Inflammatory macrophage treated with lipopolysaccharide for 1 hour (primary cell): ENCODE data around the gene CAPN2.
"Not testable (repeated sequence)": the region's sequence is repeated elsewhere in the genome, so short reads cannot be mapped to it uniquely, and the experiment has no call there.

ENCODE experiments used
- DNase-seq, 2 donors: peaks; one replicate each; pipeline ENCODE4 v3.0.0-alpha.2; 2020 to 2022

CAPN2 gene

DNA sequence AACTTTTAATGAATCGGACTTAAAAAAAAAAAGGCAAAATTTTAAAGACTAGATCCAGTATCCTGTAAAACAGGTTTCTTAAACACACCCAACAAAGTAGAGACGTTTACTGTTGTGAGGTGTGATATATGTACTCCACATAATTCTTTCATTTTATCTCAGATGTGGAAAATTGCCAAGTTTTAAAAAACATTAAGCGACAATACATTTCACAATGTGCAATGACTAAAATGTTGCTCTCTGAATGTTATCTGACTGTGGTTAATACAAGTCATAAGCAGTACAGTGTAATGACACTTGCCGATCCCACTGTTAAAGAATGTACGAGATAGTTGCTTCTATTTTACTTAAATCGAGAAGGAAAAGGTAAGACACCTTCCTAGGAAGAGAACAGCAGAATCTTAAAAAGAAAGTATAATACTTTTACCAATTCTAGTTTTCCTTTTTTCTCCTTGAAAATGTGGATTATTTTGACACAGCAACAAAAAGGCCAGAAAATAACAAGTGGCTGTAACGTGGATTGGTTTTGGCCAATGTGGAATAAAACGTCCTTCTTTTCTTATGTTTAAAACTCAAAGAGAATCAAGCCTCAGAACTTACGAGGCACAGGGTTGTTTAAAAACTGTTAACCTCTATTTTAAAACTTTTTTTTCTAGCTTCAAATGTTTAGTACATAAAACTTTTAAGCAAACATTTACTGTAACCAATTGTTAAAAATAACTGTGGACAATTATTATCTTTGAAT lies 82.0 kb downstream of the CAPN2 start:
- DNase-seq, result no peak

DNA sequence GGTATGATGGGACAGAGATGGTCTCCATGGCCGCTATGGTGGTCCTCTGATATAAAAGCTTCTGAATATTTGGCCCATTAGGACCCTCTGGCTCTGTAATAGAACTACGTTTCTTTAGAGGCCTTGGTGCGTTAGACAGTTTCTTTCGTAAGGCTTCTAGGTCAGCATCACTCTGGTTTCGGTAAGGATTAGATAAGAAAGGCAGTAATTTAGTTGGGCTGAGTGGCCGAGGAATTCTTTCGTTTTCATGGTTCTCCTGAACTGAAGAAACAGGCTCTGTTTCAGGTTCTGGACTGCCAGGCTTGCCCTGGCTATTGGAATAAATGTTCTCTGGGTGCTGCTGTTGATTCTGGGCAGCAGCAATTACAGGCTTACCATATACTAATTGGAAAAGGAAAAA lies 83.9 kb downstream of the CAPN2 start:
- no peak for DNase-seq

DNA sequence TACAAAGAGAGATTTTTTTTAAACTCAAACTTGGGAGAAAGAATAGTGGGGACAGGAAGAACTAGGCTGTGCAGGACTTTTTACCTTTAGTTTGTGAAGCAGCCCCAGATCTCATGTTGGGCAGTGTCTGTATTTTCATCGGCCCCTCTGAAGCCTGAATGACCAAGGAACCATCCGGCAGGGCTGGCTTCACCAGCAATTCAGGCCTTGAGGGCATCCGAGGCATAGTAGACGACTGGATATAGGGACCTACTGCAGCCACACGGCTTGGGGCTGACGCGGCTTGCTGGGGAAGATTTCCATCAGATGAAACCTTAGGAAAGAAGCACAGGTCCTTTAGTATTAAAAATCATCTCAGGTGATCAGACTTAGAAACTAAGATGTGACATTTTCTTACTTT lies 89.7 kb downstream of the CAPN2 start:
- DNase-seq, result no peak

DNA sequence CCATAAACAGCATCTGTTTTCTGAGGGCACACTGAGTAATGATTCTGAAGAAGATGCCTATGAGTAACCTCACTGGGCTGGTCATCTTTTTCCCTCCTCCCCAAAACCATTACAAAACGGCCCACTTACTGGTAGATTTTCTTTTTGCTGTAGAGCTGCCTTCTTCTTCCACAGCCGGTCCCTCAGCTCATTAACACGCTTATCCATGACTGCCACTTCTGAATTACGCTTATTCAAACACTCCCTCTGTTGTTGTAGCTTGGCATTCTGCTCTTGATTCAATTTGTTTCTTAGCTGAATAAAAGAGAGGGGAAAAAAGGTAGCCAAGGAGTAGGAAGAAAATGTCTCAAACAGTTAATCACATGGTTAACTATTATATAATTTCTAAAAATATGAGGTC lies 90.3 kb downstream of the CAPN2 start:
- DNase-seq, result no peak

DNA sequence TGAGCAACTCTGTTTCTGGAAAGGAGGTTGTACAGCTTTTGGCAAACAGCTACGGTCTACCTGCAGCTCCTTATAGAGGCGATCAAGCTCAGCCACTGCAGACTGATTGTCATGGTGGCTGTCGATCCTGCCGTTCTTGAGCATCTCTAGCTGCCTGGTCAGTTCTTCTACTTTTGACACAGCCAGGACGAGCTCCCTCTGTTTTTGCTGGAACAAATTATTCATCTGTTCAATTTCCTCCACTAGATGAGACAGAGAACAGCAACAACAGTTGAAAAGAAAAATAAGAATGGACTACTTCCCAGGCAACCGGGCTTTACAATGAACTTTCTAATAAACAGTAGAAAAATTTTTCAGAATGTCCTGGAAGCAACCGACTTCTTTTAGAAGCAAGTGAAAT lies 90.9 kb downstream of the CAPN2 start:
- no peak for DNase-seq

DNA sequence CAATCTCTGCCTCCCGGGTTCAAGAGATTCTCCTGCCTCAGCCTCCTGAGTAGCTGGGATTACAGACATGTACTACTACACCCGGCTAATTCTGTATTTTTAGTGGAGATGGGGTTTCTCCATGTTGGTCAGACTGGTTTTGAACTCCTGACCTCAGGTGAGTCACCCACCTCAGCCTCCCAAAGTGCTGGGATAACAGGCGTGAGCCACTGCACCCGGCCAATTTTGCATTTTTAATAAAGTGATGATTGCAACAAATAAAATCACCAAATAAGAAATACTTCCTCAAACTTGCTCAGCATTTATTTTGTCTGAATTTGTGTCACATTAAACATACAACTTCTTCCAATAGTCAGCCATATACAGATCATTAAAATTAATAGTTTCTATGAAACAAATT lies 97.6 kb downstream of the CAPN2 start:
- peak in 1 of 2 donors; percentile 37 for DNase-seq

DNA sequence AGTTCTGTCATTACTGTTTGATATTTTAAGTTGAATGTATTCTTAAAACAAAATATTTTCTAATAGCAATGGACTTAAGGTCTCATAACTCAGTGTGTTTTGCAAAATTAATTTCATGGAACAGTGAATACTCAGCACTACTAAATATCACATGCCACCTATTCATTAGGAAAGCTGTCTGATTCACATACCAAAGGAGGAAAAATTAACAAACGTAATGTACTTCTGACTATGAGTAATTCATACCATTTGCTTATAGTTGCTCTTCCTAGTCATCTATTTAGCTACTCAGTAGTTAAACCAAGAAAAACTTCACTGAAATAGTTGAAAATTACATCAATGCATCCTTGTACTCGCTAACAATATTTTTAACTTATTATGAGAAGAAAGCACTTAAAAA lies 98.2 kb downstream of the CAPN2 start:
- peak; percentile 61 to 89 for DNase-seq

DNA sequence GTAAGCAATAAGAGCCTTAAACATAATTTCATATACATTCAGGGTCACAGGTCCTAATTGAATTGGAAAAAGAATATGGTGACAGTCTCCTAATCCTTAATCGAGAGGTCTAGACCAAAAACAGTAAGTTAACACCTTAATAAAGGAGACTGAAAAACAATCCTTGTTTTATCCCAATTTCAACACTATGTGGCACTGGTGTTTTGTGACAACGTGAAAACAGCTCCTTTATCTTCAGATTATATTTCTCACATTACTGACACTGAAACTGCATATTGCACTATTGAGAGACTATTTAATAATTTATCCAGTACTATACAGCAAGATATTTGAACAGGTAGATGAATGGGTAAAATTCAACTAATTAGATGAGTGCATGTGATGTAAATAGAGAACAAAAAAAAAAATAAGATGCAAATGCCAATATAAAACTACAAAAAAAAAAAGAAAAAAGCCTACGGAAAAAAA lies 99.3 kb downstream of the CAPN2 start:
- peak in 1 of 2 donors; percentile 40 for DNase-seq

DNA sequence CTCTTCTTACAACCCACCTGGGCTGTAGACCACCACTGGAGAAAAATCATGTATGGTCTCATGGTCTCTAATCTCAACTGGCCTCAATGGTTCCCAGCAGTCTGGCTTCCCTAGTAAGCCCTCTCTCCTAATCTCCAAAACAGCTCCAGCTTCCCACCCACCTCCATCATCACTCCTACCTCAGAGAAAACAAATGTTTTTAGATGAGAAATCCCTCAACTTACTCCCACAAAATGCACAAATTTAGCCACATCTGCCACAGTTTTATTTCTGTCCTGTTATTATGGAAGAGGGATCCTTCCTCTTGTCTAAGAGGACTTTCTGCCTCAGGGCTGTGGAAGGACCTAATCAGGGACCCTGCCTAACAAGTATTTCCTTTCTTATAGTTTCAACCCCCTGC lies 101.3 kb downstream of the CAPN2 start:
- DNase-seq, result no peak

DNA sequence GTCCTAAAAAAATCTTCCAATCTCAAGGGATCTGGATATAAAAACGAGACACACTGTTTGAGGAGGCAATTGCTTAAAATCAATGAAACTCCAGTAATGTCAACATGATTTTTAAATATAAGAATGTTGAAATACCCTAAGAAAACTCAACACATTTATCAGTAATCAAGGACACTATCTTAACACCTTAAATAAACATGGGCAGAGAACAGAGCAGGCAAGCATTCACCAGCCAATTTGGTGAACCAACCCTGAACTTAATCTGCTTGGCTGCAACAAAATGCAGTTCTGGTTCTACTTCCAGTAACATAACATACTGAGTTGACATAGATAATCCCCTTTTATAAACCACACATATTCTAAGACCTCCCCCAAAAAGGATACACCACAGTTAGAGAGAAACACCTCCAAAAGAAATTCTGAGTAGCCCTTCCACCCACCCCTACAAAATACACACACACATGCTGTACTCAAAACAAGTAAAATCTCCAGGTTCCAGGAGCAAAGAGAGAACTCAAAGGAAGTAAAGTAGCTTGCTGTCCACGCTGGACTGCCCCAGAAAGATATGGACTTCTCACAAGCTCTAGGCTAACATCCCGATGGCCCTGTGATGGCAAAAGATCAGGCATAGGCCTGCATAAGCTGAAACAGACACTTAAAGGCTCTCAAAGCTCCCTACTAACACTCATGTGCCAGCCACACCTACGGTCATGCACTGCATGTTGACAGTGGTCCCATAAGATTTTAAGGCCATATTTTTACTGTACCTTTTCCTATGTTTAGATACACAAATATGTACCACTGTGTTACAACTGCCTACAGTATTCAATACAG lies 102.9 kb downstream of the CAPN2 start:
- DNase-seq, result no peak

DNA sequence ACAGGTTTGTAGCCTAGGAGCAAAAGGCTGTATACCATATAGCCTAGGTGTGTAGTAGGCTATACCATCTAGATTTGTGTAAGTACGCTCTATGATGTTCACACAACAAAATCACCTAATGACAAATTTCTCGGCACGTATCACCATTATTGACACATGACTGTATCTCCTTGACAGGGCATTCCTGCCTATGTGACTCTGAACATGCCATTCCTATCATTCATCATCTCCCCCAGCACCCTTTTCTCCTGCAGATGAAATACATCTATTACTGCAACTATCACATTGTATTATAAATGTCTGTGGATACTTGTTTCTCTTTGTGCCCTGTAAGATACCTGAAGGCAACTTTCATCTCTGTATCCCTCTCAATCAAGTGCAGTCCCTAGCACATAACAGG lies 103.5 kb downstream of the CAPN2 start:
- DNase-seq, result no peak

DNA sequence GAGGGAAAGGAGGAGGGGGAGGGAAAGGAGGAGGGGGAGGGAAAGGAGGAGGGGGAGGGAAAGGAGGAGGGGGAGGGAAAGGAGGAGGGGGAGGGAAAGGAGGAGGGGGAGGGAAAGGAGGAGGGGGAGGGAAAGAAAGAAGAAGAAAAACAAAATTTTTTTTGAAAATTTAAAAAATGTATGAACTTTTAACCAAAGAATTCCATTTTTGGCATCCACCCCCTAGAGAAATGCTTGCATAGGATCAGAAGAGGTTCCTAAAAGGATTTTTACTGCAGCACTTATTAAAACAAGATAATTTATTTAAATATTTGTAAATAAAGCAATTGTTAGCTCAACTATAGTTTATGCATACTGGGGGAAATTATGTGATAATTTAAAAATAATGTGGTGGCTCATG lies 104.9 kb downstream of the CAPN2 start:
- DNase-seq, result not testable (repeated sequence)

DNA sequence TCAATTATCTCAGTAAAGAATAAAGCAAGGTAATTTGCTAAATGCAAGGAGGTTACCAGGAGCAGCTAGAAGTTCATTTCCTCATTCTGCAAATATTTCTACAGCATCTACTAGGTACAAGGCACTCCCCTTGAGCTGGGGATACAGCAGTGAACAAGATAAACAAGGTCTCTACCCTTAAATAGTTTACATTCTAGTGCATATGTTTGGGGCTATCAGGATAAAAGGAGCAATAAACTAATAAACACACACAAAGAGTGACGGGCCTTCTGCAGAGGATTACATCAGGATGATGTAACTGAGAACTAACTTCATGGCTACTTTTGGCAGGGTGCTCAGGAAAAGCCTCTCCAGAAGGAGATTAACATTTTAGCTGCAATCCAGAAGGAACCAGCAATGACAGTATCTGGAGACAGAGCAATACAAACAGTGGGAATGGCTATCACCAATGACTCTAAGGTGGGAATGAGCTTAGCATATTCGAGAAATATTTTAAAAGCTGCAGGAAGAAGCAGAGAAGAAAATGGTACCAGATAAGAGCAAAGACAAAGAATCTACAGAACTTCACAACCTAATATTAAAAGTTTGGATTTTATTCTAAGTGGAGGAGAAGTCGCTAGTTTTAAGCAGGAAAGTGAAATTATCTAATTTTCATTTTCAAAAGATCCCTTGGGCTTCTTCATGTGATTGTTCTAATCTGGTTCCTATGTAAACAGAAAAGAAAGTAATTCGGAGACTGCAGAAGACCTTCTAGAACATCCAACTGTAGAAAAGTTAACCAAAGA lies 107.6 kb downstream of the CAPN2 start:
- DNase-seq, result no peak

DNA sequence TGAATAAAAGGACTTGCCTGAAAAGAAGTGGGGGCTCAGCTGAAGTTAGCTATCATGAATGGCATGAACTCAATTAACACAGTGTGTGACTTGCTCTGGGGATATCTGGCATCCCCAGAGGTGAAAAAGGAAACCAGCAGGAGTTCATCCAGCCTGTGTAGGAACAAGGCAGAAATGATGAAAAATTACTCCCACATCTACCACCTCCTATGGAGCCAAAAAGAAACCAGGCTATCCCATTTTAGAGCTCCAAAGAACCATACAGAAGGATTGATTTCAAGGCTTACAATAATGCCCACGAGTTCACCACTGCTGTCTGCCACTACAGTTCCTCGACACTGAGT lies 108.1 kb downstream of the CAPN2 start:
- DNase-seq, result no peak

DNA sequence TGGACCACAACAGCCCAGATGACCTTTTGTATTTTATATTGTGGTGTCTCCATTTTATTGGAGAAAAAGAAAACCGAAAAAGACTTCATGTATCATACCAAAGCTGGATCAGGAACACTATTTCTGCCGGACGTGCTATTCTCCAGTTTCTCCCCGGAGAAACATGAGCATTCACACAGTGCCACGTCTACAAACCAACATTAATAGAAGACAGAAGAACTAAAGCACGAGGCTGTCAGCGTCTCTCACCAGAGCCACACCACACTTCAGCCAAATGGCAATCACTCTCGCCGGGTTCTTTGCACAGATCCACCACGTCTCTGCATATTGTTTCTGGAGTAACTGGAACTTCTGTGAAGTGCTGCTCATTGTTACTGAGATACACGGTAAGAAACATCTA lies 108.6 kb downstream of the CAPN2 start:
- DNase-seq, result no peak

DNA sequence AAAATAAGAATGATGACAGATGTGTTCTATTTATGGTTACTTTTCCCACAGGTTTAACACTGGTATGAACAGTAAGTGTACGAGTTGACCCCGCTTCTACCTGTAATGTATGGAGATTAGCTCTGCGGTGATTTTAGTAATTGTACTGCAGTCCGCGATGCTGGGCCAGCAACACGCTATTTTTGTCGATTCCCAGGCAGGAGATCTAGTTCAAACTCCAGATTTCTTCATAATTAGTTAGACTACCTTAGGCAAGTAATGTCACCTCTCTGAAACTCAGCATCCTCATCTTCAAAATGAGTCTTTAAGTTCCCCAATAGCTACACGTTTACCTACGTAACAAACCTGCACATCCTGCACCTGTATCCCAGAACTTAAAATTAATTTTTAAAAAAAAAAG lies 111.9 kb downstream of the CAPN2 start:
- DNase-seq, result no peak

DNA sequence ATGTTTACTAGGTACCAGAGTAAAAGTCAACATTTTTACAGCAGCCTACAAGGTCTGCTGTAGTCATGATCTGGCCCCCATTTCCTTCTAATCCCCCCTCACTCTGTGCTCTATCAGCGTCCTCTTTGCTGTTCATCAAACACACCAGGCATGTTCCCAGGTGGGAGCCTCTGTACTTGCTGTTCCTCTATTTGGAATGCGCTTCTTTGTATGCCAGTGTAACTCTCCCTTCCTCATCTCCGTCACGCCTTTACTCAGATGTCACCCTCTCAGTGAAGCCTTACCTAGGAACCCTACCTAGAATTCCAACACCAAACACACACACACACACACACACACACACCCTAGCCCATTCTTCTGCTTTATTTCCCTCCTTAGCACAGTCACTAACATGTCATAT lies 112.4 kb downstream of the CAPN2 start:
- DNase-seq, result no peak
